T-helper 1 cell treated with Interleukin-12 subunit alpha and Interleukin-12 subunit beta and Interleukin-4 antibody, amounts not matched to agents 30 ng/mL and 1 ng/mL, for 36 hours (primary cell): ENCODE measurements around the gene MICAL3. TPM values are rescaled to one million over a fixed set of nuclear protein-coding genes. Genes with fewer than 3 reads are reported as not detected.

Experiments used
- intact Hi-C: fragments of 100-400 bp; cut with micrococcal nuclease; formaldehyde crosslinking; loops from one replicate; pipeline ENCODE4 v1.15.1; 2024
- total RNA-seq: library from RNA; stranded (reverse); gene quantifications from 2 replicates; pipeline ENCODE4 v1.2.3, GENCODE V29; 2022

Gene MICAL3
- total RNA-seq, 1 donor from 2014 or later = 45.0 TPM

GRCh38 chr22:17919276-17920144 is 104.9 kb downstream of the MICAL3 start:
- intact Hi-C loops = no loop called here

GRCh38 chr22:17918840-17919239 is 105.5 kb downstream of the MICAL3 start:
- intact Hi-C loops = no loop called here

GRCh38 chr22:17917490-17917983 is 106.8 kb downstream of the MICAL3 start:
- intact Hi-C loops = no loop called here

GRCh38 chr22:17916226-17916889 is 108.0 kb downstream of the MICAL3 start:
- intact Hi-C loops = no loop called here

- intact Hi-C loops = no loop called here
Observed at GRCh38 chr22:17915676-17916075, 108.7 kb downstream of the MICAL3 start.

- intact Hi-C loops = no loop called here
Observed at GRCh38 chr22:17915188-17915587, 109.2 kb downstream of the MICAL3 start.

GRCh38 chr22:17914474-17914873 is 109.9 kb downstream of the MICAL3 start:
- intact Hi-C loops = no loop called here

GRCh38 chr22:17913801-17914347 is 110.5 kb downstream of the MICAL3 start:
- intact Hi-C loops = no loop called here

- intact Hi-C loops = no loop called here
Observed at GRCh38 chr22:17912945-17913721, 111.2 kb downstream of the MICAL3 start.

GRCh38 chr22:17911887-17912286 is 112.5 kb downstream of the MICAL3 start:
- intact Hi-C loops = no loop called here

- intact Hi-C loops = no loop called here
Observed at GRCh38 chr22:17911312-17911705, 113.1 kb downstream of the MICAL3 start.

- intact Hi-C loops = no loop called here
Observed at GRCh38 chr22:17910561-17911311, 113.6 kb downstream of the MICAL3 start.

- intact Hi-C loops = no loop called here
Observed at GRCh38 chr22:17907748-17908051, 116.7 kb downstream of the MICAL3 start.

GRCh38 chr22:17906978-17907747 is 117.2 kb downstream of the MICAL3 start:
- intact Hi-C loops = no loop called here

- intact Hi-C loops = no loop called here
Observed at GRCh38 chr22:17905445-17905844, 118.9 kb downstream of the MICAL3 start.

GRCh38 chr22:17903564-17904295 is 120.6 kb downstream of the MICAL3 start:
- intact Hi-C loops = no loop called here

- intact Hi-C loops = no loop called here
Observed at GRCh38 chr22:17902960-17903359, 121.4 kb downstream of the MICAL3 start.

- intact Hi-C loops = no loop called here
Observed at GRCh38 chr22:17898375-17898774, 126.0 kb downstream of the MICAL3 start.

GRCh38 chr22:17897858-17898257 is 126.5 kb downstream of the MICAL3 start:
- intact Hi-C loops = no loop called here
